BJ (cell line): ENCODE results near the gene SCN4A. TPM values are rescaled to one million over a fixed set of nuclear protein-coding genes. Genes with fewer than 3 reads are reported as not detected.
A peak's percentile ranks its signal among the peaks of the same experiment; 100 is the strongest.

Source experiments
- CTCF ChIA-PET: fragments of 350-600 bp; formaldehyde crosslinking; extraction: SDS; loops from one replicate; lab custom pipeline; 2021; ENCODE audit warnings: antibody characterized with exemption, inconsistent platforms; lab: Yijun Ruan, JAX
- POLR2A ChIA-PET: fragments of 300-600 bp; sonication (Branson Sonifier 250); formaldehyde crosslinking; extraction: SDS; loops from one replicate; lab custom pipeline; 2021; ENCODE audit warnings: antibody characterized with exemption; lab: Charles Lee
- DNase-seq: peaks from one replicate; pipeline ENCODE4 v3.0.0-alpha.2; 2011; ENCODE audit warnings: low read depth
- H3K27me3 ChIP-seq: 2 replicates; pipeline ENCODE4 v1.6.0; 2011; ENCODE audit warnings: low read length; ENCODE audit not compliant: control insufficient read depth, insufficient read depth
- H3K36me3 ChIP-seq: 2 replicates; pipeline ENCODE4 v1.5.1; 2011; ENCODE audit warnings: low read length; ENCODE audit not compliant: control insufficient read depth, insufficient read depth
- H3K4me3 ChIP-seq: 2 replicates; pipeline ENCODE4 v1.5.1; 2011; ENCODE audit warnings: low read depth, mild to moderate bottlenecking, control low read depth, low read length
- polyA plus RNA-seq: library from polyadenylated mRNA; depleted of rRNA; stranded (reverse); fragments of >200 nt; gene quantifications from 2 replicates; pipeline ENCODE4 v1.2.3, GENCODE V29; 2011
- TF ChIP-seq, protein P1 (sequence below): IDR thresholded peaks from 2 replicates; pipeline ENCODE4 v1.5.1; 2011; ENCODE audit warnings: low read depth, mild to moderate bottlenecking, control low read depth, inconsistent platforms, low read length, moderate library complexity; ENCODE audit not compliant: insufficient read depth

SCN4A gene
- polyA plus RNA-seq, 1 experiment, result not detected

DNA sequence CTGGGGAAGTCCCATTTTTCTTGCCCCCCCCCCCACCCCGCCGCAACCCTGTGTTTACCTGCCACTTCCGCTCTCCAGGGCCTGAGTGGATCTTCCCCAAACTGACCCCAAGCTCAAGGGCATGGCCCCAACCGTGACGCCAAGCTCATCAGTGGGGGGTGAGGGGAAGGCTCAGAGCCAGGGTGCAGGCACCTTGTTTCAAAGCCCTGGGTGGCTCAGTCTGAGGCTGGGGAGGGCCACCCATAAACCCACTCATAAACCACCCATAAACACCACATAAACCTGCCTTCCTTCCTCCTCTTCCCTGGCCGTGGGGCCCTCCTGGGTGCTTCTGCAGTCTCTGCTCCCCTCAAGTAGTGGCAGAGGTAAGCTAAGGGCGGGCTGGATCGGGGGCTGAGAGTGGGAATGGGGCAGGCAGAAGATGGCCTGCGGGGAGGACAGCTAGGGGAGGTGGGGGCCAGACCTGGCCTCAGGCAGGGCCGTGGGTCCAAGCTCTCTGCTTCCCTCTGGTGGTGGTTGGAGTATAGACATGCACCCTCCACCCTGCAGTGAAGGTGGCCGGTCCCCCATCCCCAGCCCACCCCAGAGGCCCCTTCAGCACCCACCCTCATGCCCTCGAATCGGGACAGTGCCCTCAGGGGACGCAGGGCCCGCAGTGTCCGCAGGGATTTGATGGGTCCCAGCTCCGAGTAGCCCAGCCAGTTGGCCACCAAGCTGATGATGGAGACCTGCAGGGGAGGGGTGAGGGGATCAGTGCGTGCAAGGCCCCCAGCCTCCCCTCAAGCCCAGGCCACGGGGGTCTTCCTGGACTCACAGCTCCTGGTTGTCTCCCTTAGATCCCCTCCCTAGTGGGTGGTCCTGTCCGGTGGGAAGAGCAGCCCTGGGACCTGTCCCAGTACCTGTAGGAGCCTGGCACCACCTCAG lies 26.0 kb downstream of the SCN4A start:
- DNase-seq, result no peak
- ChIA-PET POLR2A (no interaction called here), CTCF (interaction anchor here (0.5 to 3.1 kb wide), 38 partner anchors 9 to 1760 kb away, joined by 3 to 42 read pairs (median 4); partner anchors contain the start of genes CD79B, CSHL1 and GH1)

DNA sequence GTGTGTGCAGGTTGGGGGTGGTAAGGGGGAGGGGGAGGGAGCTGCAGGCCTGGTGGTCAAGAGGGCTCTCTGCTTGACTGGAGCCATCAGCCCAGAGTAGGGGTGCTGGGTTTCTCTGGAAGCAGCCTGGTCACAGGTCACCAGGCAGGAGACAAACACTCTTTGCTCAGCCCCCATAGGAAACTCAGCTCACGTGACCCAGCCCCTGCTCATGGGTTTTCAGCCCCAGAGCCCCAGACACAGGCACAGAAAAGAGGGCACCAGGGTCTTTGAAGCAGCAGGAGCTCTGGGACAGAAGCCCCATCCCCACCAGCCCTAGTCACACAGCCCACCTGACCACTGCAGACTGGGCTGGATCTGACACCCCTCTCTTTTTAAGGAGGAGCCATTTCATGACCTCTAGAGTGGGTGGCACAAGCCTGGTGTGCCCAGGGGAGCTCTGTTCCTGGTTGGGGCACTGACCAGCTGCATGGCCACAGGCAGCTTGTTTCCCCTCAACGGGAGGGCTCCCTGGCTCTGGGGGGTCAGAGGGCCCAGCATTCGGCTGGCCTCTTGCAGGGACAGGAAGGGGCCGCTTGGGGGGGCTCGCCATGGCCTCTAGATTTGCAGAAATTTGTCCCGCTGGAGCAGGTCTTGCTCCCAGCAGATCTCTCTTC lies 26.8 kb downstream of the SCN4A start:
- ChIA-PET CTCF (interaction anchor here (0.6 to 3.1 kb wide), 36 partner anchors 8 to 1759 kb away, joined by 3 to 42 read pairs (median 5); partner anchors contain the start of genes CD79B, CSHL1 and GH1), POLR2A (no interaction called here)
- DNase-seq, result no peak
- Histone ChIP-seq H3K36me3 (no peaks in the 10 kb centered on the region), H3K27me3 (peaks cover 1% of the 10 kb centered on the region; the same call in 1 of the 2 replicates), H3K4me3 (no peak overlapping the region)
- TF ChIP-seq, protein P1, sequence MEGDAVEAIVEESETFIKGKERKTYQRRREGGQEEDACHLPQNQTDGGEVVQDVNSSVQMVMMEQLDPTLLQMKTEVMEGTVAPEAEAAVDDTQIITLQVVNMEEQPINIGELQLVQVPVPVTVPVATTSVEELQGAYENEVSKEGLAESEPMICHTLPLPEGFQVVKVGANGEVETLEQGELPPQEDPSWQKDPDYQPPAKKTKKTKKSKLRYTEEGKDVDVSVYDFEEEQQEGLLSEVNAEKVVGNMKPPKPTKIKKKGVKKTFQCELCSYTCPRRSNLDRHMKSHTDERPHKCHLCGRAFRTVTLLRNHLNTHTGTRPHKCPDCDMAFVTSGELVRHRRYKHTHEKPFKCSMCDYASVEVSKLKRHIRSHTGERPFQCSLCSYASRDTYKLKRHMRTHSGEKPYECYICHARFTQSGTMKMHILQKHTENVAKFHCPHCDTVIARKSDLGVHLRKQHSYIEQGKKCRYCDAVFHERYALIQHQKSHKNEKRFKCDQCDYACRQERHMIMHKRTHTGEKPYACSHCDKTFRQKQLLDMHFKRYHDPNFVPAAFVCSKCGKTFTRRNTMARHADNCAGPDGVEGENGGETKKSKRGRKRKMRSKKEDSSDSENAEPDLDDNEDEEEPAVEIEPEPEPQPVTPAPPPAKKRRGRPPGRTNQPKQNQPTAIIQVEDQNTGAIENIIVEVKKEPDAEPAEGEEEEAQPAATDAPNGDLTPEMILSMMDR, result no peak

More for the DNA sequence above, 26.0 kb downstream of the SCN4A start:
- H3K27me3 ChIP-seq, result peaks cover 1% of the 10 kb centered on the region; the same call in 1 of the 2 replicates
- no peaks in the 10 kb centered on the region for H3K36me3 ChIP-seq
- TF ChIP-seq, protein P1, result peak; percentile 82
- no peak overlapping the region for H3K4me3 ChIP-seq

DNA sequence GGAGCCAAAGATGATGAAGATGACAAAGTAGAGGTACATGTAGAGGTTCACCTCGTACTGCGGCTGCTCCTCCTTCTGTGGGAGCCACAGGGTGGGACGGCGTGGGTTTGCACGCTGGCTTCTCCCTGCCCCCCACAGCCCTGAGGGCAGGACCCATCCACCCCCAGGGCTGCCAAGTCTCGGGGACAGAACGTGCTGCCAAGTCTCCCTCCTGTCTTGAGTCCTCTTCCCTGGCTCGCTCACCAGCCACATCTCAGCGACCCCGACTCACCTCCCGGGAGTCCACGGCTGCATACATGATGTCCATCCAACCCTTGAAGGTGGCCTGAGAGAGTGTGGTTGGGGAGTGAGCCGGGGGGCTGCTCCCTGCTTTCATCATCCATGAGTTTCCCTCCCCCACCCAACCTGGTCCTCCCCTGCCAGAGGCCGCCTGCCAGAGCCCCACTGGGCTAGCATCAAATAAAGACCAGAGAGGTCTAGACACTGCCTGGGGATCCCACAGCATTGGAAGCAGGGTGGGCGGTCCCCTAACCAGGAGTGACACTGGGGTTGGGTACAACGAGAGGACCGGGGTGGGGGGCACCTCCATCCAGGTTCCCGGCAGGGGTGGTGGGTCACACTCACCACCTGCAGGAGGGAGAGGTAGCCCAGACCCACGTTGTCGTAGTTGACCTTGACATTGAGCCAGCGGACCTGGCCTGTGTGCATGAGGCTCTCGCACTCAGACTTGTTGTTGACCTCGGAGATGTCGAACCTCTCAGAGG lies 27.8 kb downstream of the SCN4A start:
- TF ChIP-seq, protein P1, result no peak
- H3K36me3 ChIP-seq, result no peaks in the 10 kb centered on the region
- DNase-seq, result no peak
- H3K27me3 ChIP-seq, result peaks cover 1% of the 10 kb centered on the region; the same call in 1 of the 2 replicates
- POLR2A ChIA-PET, result no interaction called here
- no peak overlapping the region for H3K4me3 ChIP-seq
- CTCF ChIA-PET, result interaction anchor here (0.6 to 3.1 kb wide), 10 partner anchors 8 to 84 kb away, joined by 3 to 42 read pairs (median 14); partner anchors contain the start of genes CSHL1, GH1 and ICAM2

DNA sequence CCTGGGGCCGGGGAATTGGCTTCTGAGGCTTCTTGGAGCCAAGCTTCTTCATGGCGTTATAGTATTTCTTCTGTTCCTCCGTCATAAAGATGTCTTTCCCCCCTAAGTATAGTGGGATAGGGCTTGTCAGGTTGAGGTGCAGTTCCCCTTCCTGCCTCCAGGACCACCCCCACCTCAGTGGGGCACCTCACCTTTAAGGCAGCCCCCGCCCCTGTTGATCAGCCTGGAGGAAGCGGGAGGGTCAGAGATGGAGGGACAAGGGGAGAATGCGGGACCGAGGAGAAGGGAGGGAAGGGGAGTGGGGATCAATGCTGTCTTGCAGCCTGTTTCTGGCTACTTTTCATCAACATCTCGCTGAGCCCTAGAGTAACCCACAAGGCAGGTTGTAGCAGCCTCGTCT lies 29.0 kb downstream of the SCN4A start:
- Histone ChIP-seq H3K36me3 (no peaks in the 10 kb centered on the region), H3K4me3 (no peak overlapping the region), H3K27me3 (no peaks in the 10 kb centered on the region; the same call in 1 of the 2 replicates)
- ChIA-PET POLR2A (no interaction called here), CTCF (interaction anchor here (1.0 to 2.2 kb wide), 5 partner anchors 9 to 190 kb away, joined by 3 to 6 read pairs (median 4); partner anchors contain the start of gene ICAM2)
- no peak for DNase-seq
- TF ChIP-seq, protein P1, result peak; percentile 9; the same call in 1 of the 2 replicates
